Astrocyte of the spinal cord (primary cell): ENCODE results near the gene CD109.
"Not testable (repeated sequence)": the region's sequence is repeated elsewhere in the genome, so short reads cannot be mapped to it uniquely, and the experiment has no call there.

Source experiments
- DNase-seq: peaks from one replicate; pipeline ENCODE4 v3.0.0; 2011; ENCODE audit warnings: low read depth, low spot score
- H3K4me3 ChIP-seq: 2 replicates; pipeline ENCODE4 v1.5.1; 2011; ENCODE audit warnings: low read depth, mild to moderate bottlenecking, low read length, moderate library complexity
- in situ Hi-C: cut with HindIII; loops from 2 replicates; pipeline ENCODE4 v1.10.0; 2017; ENCODE audit warnings: low sequenced_read_pairs
- TF ChIP-seq, protein P1 (sequence below): IDR thresholded peaks from 2 replicates; pipeline ENCODE4 v1.5.1; 2012; ENCODE audit warnings: low read depth, mild to moderate bottlenecking, low read length, inconsistent platforms

CD109 gene

DNA sequence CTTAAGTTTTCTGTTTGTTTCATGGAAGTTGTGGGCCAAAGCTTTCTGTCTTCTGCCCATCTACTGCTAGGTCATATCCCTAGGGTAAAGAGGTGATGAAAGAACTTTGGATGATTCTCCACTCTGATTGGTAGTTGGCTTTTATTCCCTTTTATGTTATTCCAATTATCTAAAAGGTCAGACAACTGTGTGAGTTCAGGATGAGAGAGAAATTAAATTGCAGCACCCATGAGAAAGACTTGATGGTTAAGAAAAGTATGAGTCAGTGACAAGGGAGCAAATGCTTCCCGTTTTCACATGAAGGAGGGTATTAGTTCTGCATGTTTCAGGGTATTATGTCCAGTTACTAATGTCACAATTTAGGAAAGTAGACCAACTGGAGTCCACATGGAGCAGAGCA lies 136.3 kb downstream of the CD109 start:
- TF ChIP-seq, protein P1, sequence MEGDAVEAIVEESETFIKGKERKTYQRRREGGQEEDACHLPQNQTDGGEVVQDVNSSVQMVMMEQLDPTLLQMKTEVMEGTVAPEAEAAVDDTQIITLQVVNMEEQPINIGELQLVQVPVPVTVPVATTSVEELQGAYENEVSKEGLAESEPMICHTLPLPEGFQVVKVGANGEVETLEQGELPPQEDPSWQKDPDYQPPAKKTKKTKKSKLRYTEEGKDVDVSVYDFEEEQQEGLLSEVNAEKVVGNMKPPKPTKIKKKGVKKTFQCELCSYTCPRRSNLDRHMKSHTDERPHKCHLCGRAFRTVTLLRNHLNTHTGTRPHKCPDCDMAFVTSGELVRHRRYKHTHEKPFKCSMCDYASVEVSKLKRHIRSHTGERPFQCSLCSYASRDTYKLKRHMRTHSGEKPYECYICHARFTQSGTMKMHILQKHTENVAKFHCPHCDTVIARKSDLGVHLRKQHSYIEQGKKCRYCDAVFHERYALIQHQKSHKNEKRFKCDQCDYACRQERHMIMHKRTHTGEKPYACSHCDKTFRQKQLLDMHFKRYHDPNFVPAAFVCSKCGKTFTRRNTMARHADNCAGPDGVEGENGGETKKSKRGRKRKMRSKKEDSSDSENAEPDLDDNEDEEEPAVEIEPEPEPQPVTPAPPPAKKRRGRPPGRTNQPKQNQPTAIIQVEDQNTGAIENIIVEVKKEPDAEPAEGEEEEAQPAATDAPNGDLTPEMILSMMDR, result no peak
- H3K4me3 ChIP-seq, result no peak overlapping the region
- in situ Hi-C loops, result no loop called here
- DNase-seq, result no peak

DNA sequence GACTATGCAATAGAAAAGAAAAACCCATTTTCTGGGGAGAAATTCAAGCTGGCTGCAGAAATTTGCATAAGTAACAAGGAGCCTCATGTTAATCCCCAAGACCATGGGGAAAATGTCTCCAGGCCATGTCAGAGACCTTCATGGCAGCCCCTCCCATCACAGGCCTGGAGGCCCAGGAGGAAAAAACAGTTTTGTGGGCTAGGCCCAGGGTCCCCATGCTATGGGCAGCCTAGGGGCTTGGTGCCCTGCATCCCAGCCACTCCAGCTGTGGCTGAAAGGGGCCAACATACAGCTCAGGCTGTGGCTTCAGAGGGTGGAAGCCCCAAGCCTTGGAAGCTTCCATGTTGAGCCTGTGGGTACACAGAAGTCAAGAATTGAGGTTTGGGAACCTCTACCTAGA lies 148.7 kb downstream of the CD109 start:
- in situ Hi-C loops, DNase-seq, H3K4me3 ChIP-seq: not testable (repeated sequence)

DNA sequence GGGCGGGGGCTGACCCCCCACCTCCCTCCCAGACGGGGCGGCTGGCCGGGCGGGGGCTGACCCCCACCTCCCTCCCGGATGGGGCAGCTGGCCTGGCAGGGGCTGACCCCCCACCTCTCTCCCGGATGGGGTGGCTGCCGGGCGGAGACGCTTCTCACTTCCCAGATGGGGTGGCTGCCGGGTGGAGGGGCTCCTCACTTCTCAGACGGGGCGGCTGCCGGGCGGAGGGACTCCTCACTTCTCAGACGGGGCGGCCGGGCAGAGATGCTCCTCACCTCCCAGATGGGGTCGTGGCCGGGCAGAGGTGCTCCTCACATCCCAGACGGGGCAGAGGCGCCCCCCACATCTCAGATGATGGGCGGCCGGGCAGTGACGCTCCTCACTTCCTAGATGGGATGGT lies 155.0 kb downstream of the CD109 start:
- H3K4me3 ChIP-seq, in situ Hi-C loops, DNase-seq: not testable (repeated sequence)

DNA sequence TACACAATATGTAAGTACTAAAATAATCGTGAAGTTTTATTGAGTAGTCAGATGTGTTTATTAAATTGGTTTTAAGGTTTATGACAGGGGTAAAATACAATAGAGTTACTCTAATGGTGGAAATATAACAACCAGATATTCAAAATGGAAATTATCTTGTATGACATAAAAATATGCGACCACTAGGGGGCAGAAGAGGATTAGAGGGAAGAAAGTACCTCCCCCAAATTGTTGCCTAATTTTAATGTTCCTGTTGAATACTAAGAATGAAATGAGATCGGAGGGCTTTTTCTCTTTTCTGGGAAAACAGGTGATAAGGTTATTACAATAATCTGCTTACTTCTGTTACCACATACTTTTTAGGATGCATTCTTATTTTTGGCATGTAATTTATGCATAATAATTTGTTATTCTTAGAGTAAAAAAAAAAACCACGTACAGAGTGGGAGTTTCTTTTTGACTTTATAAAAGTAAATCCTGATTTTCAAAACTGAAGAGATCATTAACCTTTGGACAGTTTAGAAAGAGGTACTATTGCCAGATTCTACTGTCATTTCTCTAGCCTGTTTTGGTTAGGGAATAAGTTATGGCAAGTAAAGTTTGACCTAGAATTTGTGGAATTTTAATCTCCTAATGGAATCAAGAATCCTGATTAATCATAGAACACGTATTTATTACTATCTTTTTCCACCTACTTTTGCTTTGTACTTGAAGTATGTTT lies 159.2 kb downstream of the CD109 start:
- in situ Hi-C loops, result no loop called here
- no peak overlapping the region for H3K4me3 ChIP-seq
- peak; percentile 67 for DNase-seq
- TF ChIP-seq, protein P1, result peak; percentile 60

DNA sequence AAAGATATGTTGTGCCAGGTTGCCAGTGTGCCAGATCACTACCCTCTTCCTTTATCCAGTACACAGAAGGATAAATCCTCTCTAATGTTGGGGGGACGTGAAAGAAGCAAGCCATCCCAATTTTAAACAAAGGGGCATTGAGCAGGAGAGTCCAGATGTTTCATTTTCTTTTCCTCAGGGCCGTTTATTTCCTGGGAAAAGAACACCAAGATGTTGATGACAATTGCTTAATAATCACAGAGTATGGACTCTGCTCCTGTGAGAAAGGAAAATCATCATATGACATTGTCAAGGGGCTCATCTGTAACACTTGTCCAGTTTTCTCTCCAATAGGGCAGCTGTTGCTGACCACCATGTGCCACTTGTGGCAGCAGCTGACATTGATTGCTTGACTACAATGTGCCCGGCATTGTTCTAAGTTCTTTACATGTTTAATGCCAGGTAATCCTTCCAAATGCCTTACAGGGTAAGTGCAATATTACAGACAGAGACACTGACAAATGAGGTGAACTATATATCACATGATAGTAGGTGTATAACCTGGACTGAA lies 161.4 kb downstream of the CD109 start:
- in situ Hi-C loops, result no loop called here
- DNase-seq, result no peak
- no peak overlapping the region for H3K4me3 ChIP-seq
- TF ChIP-seq, protein P1, result no peak

DNA sequence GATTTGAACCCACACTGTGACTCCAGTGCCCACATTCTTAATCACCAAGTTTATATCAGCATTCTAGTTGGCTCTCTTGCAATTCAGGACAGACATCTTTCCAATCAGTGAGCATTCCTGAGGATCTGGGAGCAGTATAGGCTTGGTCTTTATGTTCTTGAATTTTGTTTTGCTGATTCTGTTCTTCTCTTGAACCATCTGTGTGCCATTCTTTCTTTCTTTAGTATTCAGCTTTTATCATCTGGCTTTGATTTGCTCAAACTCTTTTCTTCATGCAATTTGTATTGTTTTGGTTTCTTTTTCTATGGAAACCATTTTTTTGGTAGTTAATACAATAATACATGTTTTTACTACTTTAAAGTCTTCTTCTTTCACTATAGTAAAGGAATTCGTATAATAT lies 162.4 kb downstream of the CD109 start:
- in situ Hi-C loops, result no loop called here
- DNase-seq, result no peak
- TF ChIP-seq, protein P1, result no peak
- H3K4me3 ChIP-seq, result no peak overlapping the region

DNA sequence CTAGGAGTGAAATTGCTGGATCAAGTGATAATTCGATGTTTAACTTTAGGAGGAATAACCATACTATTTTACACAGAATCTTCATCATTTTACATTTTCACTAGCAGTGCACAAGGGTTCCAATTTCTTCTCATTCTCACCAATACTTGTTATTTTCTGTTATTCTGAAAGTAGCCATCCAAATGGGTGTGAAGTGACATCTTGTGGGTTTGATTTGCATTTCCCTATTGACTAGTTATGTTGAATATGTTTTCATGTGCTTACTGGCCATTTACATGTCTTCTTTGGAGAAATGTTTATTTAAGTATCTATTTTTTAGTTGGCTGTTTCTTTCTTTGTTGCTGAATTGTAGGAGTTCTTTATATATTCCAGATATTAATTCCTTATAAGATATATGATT lies 164.3 kb downstream of the CD109 start:
- in situ Hi-C loops, result no loop called here
- no peak for DNase-seq
- H3K4me3 ChIP-seq, result no peak overlapping the region
- TF ChIP-seq, protein P1, result no peak
